PC-9 (cell line): ENCODE results near the gene SLC28A1. TPM values are rescaled to one million over a fixed set of nuclear protein-coding genes. Genes with fewer than 3 reads are reported as not detected.

ENCODE experiments used
- BruUV-seq: library from RNA; stranded (reverse); fragments of 400-500 nt; replicated peaks from 2 replicates; lab custom pipeline; 2021; lab: Mats Ljungman, UMichigan
- CTCF ChIA-PET: fragments of 300-600 bp; sonication (Branson Sonifier 250); formaldehyde crosslinking; loops from one replicate; lab custom pipeline; 2022; ENCODE audit warnings: antibody characterized with exemption; lab: Charles Lee
- POLR2A ChIA-PET: fragments of 300-600 bp; sonication (Branson Sonifier 250); formaldehyde crosslinking; loops from one replicate; lab custom pipeline; 2022; ENCODE audit warnings: antibody characterized with exemption; ENCODE audit not compliant: unreplicated experiment; lab: Charles Lee
- DNase-seq, 2 experiments: peaks; one replicate each; pipeline versions ENCODE4 v3.0.0 to v3.0.0-alpha.2; 2015 to 2022; ENCODE audit warnings: mixed read lengths in 1 of 2
- H2AFZ ChIP-seq: fragments of 200-600 bp; sonication (generic); 2 replicates; pipeline ENCODE4 v1.8.1; 2017; ENCODE audit warnings: antibody characterized with exemption
- H3F3A ChIP-seq: fragments of 200-600 bp; sonication (generic); 2 replicates; pipeline ENCODE4 v1.8.1; 2017; ENCODE audit warnings: antibody characterized with exemption, mild to moderate bottlenecking, low read depth; ENCODE audit not compliant: insufficient read depth
- H3K27ac ChIP-seq: fragments of 200-600 bp; sonication (generic); 2 replicates; pipeline ENCODE4 v1.6.1; 2016; ENCODE audit warnings: mixed run types
- H3K27me3 ChIP-seq: fragments of 200-600 bp; sonication (generic); 2 replicates; pipeline ENCODE4 v1.6.1; 2016; ENCODE audit warnings: low read depth, mixed run types; ENCODE audit not compliant: insufficient read depth
- H3K36me3 ChIP-seq: fragments of 200-600 bp; sonication (generic); 2 replicates; pipeline ENCODE4 v1.6.1; 2016; ENCODE audit warnings: low read depth, mixed run types
- H3K4me1 ChIP-seq: fragments of 200-600 bp; sonication (generic); replicated peaks from 2 replicates; pipeline ENCODE4 v1.6.1; 2016; ENCODE audit warnings: mixed run types; ENCODE audit not compliant: insufficient read depth
- H3K4me2 ChIP-seq: fragments of 200-600 bp; sonication (generic); 2 replicates; pipeline ENCODE4 v1.6.1; 2017; ENCODE audit warnings: mixed run types
- H3K4me3 ChIP-seq: fragments of 200-600 bp; sonication (generic); 2 replicates; pipeline ENCODE4 v1.6.1; 2016; ENCODE audit warnings: mixed run types
- H3K79me2 ChIP-seq: fragments of 200-600 bp; sonication (generic); 2 replicates; pipeline ENCODE4 v1.6.1; 2017; ENCODE audit warnings: low read depth, mixed run types
- H3K9me2 ChIP-seq: fragments of 200-600 bp; sonication (generic); 2 replicates; pipeline ENCODE4 v1.8.1; 2017; ENCODE audit warnings: mild to moderate bottlenecking; ENCODE audit not compliant: insufficient read depth
- H3K9me3 ChIP-seq: fragments of 200-600 bp; sonication (generic); 2 replicates; pipeline ENCODE4 v1.8.1; 2016; ENCODE audit warnings: low read depth; ENCODE audit not compliant: insufficient read depth
- H4K20me1 ChIP-seq: fragments of 200-600 bp; sonication (generic); 2 replicates; pipeline ENCODE4 v1.8.1; 2017; ENCODE audit not compliant: insufficient read depth
- EZH2 ChIP-seq: fragments of 200-600 bp; sonication (generic); IDR thresholded peaks from 2 replicates; pipeline ENCODE4 v1.8.0; 2017; ENCODE audit warnings: antibody characterized with exemption, low read depth
- intact Hi-C: fragments of 100-400 bp; cut with micrococcal nuclease; formaldehyde crosslinking; loops from one replicate; pipeline ENCODE4 v1.10.0; 2022; ENCODE audit not compliant: unreplicated experiment
- total RNA-seq: library from RNA; stranded (reverse); gene quantifications from 2 replicates; pipeline ENCODE4 v1.2.3, GENCODE V29; 2021
- TF ChIP-seq, protein P1 (sequence below): fragments of 200-600 bp; sonication (generic); conservative IDR thresholded peaks from 2 replicates; pipeline ENCODE4 v1.6.1; 2017; ENCODE audit warnings: mixed run types, antibody characterized with exemption, mild to moderate bottlenecking, moderate library complexity

SLC28A1 gene
- total RNA-seq, 1 experiment from 2014 or later: 0.70 TPM

DNA sequence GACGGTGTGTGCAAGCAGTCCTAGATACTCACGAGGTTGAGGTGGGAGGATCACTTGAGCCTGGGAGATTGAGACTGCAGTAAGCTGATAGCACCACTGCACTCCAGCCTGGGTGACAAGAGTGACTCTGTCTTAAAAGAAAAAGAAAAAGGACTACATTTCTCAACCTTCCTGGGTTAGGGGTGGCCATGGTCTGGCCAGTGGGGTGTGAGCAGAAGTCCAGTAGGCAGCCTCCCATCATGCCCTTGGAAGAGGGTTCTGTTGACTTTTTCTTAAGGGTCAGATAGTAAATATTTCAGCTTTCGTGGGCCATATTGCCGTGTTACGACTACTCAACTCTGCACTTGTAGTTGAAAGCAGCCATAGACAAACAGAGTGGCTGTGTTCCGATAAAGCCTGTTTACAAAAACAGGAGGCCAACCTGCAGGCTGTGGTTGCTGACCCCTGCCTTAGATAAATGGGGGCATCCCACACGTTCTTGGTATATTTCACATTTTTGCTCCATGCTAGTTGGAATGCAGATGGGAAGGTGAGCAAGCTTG lies 66.2 kb downstream of the SLC28A1 start:
- peaks cover 25% of the 10 kb centered on the region for H3K4me1 ChIP-seq
- no peak overlapping the region for H2AFZ ChIP-seq
- no peaks in the 10 kb centered on the region for H3K9me2 ChIP-seq
- no peaks in the 10 kb centered on the region for H3K9me3 ChIP-seq
- H3K27me3 ChIP-seq: no peaks in the 10 kb centered on the region
- no peak overlapping the region for H3K27ac ChIP-seq
- BruUV-seq: no TSS peak
- DNase-seq: no peak
- no peak for TF ChIP-seq EZH2
- no peaks in the 10 kb centered on the region; the same call in 1 of the 2 replicates for H3F3A ChIP-seq
- no peaks in the 10 kb centered on the region for H4K20me1 ChIP-seq
- H3K4me3 ChIP-seq: no peak overlapping the region
- ChIA-PET CTCF (no interaction called here), POLR2A (no interaction called here)
- intact Hi-C loops: no loop called here
- no peak overlapping the region for H3K4me2 ChIP-seq
- no peaks in the 10 kb centered on the region for H3K79me2 ChIP-seq
- H3K36me3 ChIP-seq: no peaks in the 10 kb centered on the region

DNA sequence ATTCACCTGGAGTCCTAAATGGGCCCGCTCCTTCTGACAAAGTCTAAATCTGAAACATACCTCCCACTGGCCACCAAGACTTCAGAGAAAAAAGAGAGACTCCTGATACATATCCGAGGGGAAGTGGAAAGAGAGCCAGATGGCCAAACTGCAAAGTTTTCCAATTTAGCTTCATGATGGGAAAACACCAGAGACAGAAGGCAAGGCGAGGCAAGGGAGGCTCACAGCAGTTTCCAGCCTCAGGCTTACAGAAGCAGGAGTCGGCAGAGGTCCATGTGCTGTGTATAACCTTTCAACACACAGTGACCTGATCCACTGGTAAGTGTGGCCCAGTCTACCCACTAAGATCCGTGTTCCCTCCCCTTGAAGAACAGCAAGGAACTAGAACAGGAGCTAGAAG lies 67.3 kb downstream of the SLC28A1 start:
- TF ChIP-seq, protein P1, sequence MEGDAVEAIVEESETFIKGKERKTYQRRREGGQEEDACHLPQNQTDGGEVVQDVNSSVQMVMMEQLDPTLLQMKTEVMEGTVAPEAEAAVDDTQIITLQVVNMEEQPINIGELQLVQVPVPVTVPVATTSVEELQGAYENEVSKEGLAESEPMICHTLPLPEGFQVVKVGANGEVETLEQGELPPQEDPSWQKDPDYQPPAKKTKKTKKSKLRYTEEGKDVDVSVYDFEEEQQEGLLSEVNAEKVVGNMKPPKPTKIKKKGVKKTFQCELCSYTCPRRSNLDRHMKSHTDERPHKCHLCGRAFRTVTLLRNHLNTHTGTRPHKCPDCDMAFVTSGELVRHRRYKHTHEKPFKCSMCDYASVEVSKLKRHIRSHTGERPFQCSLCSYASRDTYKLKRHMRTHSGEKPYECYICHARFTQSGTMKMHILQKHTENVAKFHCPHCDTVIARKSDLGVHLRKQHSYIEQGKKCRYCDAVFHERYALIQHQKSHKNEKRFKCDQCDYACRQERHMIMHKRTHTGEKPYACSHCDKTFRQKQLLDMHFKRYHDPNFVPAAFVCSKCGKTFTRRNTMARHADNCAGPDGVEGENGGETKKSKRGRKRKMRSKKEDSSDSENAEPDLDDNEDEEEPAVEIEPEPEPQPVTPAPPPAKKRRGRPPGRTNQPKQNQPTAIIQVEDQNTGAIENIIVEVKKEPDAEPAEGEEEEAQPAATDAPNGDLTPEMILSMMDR: no peak
- TF ChIP-seq EZH2: no peak
- intact Hi-C loops: no loop called here
- Histone ChIP-seq H3K27ac (no peak overlapping the region), H3K9me2 (no peaks in the 10 kb centered on the region), H3K36me3 (no peaks in the 10 kb centered on the region), H3K4me2 (no peak overlapping the region), H3K9me3 (no peaks in the 10 kb centered on the region), H3K79me2 (no peaks in the 10 kb centered on the region), H3K4me3 (no peak overlapping the region), H4K20me1 (no peaks in the 10 kb centered on the region), H3K4me1 (peaks cover 24% of the 10 kb centered on the region), H3K27me3 (no peaks in the 10 kb centered on the region), H3F3A (no peaks in the 10 kb centered on the region; the same call in 1 of the 2 replicates), H2AFZ (no peak overlapping the region)
- no peak for DNase-seq
- CTCF ChIA-PET: interaction anchor here (0.6 kb wide), 1 partner anchor 40 kb away, joined by 7 read pairs; no protein-coding TSS in a partner anchor
- no TSS peak for BruUV-seq
- POLR2A ChIA-PET: no interaction called here

DNA sequence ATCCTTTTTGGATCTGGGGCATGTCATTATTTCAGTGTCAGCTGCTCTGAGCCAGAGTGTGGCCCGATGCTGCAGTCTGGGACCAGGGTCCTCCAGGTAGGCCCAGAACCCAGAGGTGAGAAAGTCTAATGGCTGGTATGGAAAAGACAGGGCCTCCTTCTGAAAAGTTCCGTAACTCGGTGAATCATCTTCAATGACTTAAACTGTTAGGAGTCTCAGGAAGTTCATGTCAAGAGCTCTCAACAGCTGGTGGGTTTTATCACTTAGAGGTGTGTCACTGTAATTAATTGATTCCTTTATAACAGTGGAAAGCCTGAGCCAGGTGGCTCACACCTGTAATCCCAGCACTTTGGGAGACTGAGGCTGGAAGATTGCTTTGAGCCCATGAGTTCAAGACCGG lies 68.7 kb downstream of the SLC28A1 start:
- Histone ChIP-seq H3K79me2 (no peaks in the 10 kb centered on the region), H3K36me3 (no peaks in the 10 kb centered on the region), H3K27ac (no peak overlapping the region), H2AFZ (no peak overlapping the region), H3K4me2 (no peak overlapping the region), H3K9me2 (no peaks in the 10 kb centered on the region; the same call in 1 of the 2 replicates), H3F3A (no peaks in the 10 kb centered on the region; the same call in 1 of the 2 replicates), H3K4me1 (peaks cover 10% of the 10 kb centered on the region), H3K4me3 (no peak overlapping the region), H3K9me3 (no peaks in the 10 kb centered on the region), H4K20me1 (no peaks in the 10 kb centered on the region), H3K27me3 (no peaks in the 10 kb centered on the region)
- no peak for DNase-seq
- BruUV-seq: no TSS peak
- intact Hi-C loops: no loop called here
- ChIA-PET POLR2A (no interaction called here), CTCF (no interaction called here)
- TF ChIP-seq, protein P1: no peak
- no peak for TF ChIP-seq EZH2

DNA sequence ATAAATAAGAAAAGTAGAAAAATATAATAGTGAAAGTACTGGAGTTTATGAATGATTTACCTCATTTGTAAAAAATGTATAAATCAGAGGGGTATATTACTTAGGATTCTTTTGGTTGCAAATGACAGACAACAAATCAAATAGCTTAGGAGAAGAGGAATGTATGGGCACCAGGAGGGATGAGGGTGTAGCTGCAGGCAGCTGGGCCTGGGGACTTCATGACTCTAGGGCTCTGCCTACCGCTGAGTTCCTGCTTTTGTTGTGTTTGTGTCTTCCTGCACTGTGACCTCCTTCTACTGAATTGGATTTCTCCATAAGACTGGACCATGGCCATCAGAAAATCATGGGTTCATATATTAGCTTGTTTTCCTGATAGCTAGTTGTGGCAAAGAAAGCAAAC lies 69.3 kb downstream of the SLC28A1 start:
- no peak overlapping the region for H2AFZ ChIP-seq

More for the DNA sequence above, 69.3 kb downstream of the SLC28A1 start:
- H3K36me3 ChIP-seq: no peaks in the 10 kb centered on the region
- no peak overlapping the region for H3K27ac ChIP-seq
- DNase-seq: no peak
- no peak for TF ChIP-seq EZH2
- TF ChIP-seq, protein P1: no peak
- POLR2A ChIA-PET: no interaction called here
- H3K79me2 ChIP-seq: no peaks in the 10 kb centered on the region
- CTCF ChIA-PET: no interaction called here
- H3K9me3 ChIP-seq: no peaks in the 10 kb centered on the region
- no TSS peak for BruUV-seq
- no peaks in the 10 kb centered on the region; the same call in 1 of the 2 replicates for H3K9me2 ChIP-seq
- H3F3A ChIP-seq: no peaks in the 10 kb centered on the region
- no peak overlapping the region for H3K4me2 ChIP-seq
- no peak overlapping the region for H3K4me3 ChIP-seq
- H3K4me1 ChIP-seq: peaks cover 4% of the 10 kb centered on the region
- no peaks in the 10 kb centered on the region for H3K27me3 ChIP-seq
- intact Hi-C loops: loop anchor here (2.0 kb wide), 1 partner anchor 29 kb away; no protein-coding TSS in a partner anchor
- H4K20me1 ChIP-seq: no peaks in the 10 kb centered on the region
